HG03103 (cell line): ENCODE data around the gene ROBO1.

Source experiments
- ATAC-seq: cut with Tn5 transposase; IDR thresholded peaks from one replicate; pipeline ENCODE4 v1.9.1; 2021; ENCODE audit warnings: low read depth; ENCODE audit not compliant: unreplicated experiment

Gene ROBO1

GRCh38 chr3:79255702-79256101 is 512.1 kb downstream of the ROBO1 start:
- no peak for ATAC-seq

- ATAC-seq, result no peak
Measured at GRCh38 chr3:79255292-79255691, 512.5 kb downstream of the ROBO1 start.

- ATAC-seq, result no peak
Measured at GRCh38 chr3:79253704-79254103, 514.1 kb downstream of the ROBO1 start.

- no peak for ATAC-seq
Measured at GRCh38 chr3:79253271-79253670, 514.5 kb downstream of the ROBO1 start.

GRCh38 chr3:79250746-79251145 is 517.1 kb downstream of the ROBO1 start:
- no peak for ATAC-seq

- no peak for ATAC-seq
Measured at GRCh38 chr3:79249701-79250100, 518.1 kb downstream of the ROBO1 start.

- no peak for ATAC-seq
Measured at GRCh38 chr3:79247725-79248043, 520.1 kb downstream of the ROBO1 start.

GRCh38 chr3:79246875-79247724 is 520.7 kb downstream of the ROBO1 start:
- ATAC-seq, result no peak

- no peak for ATAC-seq
Measured at GRCh38 chr3:79245284-79246138, 522.3 kb downstream of the ROBO1 start.

GRCh38 chr3:79236496-79236895 is 531.3 kb downstream of the ROBO1 start:
- ATAC-seq, result no peak

- no peak for ATAC-seq
Measured at GRCh38 chr3:79233431-79234060, 534.3 kb downstream of the ROBO1 start.

GRCh38 chr3:79230266-79230665 is 537.5 kb downstream of the ROBO1 start:
- no peak for ATAC-seq

GRCh38 chr3:79217096-79217495 is 550.7 kb downstream of the ROBO1 start:
- no peak for ATAC-seq

GRCh38 chr3:79215286-79215685 is 552.5 kb downstream of the ROBO1 start:
- no peak for ATAC-seq

- ATAC-seq, result no peak
Measured at GRCh38 chr3:79211586-79212359, 556.0 kb downstream of the ROBO1 start.

- ATAC-seq, result no peak
Measured at GRCh38 chr3:79204351-79204750, 563.4 kb downstream of the ROBO1 start.

GRCh38 chr3:79203144-79203519 is 564.7 kb downstream of the ROBO1 start:
- no peak for ATAC-seq

GRCh38 chr3:79202471-79203143 is 565.2 kb downstream of the ROBO1 start:
- ATAC-seq, result no peak

- no peak for ATAC-seq
Measured at GRCh38 chr3:79200456-79200855, 567.3 kb downstream of the ROBO1 start.

- ATAC-seq, result no peak
Measured at GRCh38 chr3:79199966-79200365, 567.8 kb downstream of the ROBO1 start.
